WI38 (cell line): Measurements from ENCODE around the gene RYR1.
"Not testable (repeated sequence)": the region's sequence is repeated elsewhere in the genome, so short reads cannot be mapped to it uniquely, and the experiment has no call there.

Source experiments
- H3K4me3 ChIP-seq: 2 replicates; pipeline ENCODE4 v1.5.1; 2011; ENCODE audit warnings: low read depth, mild to moderate bottlenecking, control low read depth, low read length
- TF ChIP-seq, protein P1 (sequence below): IDR thresholded peaks from 2 replicates; pipeline ENCODE4 v1.5.1; 2012; ENCODE audit warnings: low read depth, mild to moderate bottlenecking, control low read depth, low read length

The RYR1 gene

DNA sequence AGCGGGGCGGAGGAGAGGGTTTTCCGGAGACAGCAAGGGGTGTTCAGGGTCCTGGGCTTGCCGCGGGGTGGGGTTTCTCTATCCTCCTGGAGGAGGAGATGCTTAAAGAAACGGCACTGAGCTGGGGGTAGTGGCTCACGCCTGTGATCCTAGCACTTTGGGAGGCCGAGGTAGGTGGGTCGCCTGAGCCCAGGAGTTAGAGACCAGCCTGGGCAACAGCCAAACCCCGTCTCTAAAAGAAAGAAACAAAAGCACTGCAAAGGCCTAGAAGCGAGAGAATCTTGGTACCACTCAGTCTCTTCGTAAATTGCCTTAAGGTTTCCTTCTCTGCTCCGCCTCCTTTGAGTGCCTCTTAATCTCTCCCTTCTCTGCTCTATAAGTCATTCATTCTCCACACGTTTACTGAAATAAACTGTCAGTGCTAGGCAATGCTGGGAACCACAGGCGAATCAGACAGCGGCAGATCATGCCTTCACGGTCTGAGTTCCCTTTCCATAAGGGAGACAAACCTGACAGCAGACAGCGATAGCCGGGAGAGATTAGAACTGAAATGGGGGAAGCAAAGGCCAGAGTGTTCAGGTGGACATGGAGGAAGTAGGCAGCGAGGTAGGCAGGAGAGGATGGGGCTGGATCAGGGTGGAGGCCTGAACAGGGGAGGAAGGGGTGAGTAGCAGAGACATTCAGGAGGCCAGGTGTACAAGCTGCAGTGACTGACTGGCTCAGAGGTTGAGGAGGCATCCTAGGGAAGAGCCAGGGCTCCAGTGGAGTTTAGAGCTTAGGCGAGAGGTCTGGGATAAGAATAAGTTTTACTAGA lies 186.1 kb downstream of the RYR1 start:
- H3K4me3 ChIP-seq = peak overlapping the region; percentile 100
- TF ChIP-seq, protein P1, sequence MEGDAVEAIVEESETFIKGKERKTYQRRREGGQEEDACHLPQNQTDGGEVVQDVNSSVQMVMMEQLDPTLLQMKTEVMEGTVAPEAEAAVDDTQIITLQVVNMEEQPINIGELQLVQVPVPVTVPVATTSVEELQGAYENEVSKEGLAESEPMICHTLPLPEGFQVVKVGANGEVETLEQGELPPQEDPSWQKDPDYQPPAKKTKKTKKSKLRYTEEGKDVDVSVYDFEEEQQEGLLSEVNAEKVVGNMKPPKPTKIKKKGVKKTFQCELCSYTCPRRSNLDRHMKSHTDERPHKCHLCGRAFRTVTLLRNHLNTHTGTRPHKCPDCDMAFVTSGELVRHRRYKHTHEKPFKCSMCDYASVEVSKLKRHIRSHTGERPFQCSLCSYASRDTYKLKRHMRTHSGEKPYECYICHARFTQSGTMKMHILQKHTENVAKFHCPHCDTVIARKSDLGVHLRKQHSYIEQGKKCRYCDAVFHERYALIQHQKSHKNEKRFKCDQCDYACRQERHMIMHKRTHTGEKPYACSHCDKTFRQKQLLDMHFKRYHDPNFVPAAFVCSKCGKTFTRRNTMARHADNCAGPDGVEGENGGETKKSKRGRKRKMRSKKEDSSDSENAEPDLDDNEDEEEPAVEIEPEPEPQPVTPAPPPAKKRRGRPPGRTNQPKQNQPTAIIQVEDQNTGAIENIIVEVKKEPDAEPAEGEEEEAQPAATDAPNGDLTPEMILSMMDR = 0 out of 2 replicates have a peak, but pooled peaks have one; percentile 4

DNA sequence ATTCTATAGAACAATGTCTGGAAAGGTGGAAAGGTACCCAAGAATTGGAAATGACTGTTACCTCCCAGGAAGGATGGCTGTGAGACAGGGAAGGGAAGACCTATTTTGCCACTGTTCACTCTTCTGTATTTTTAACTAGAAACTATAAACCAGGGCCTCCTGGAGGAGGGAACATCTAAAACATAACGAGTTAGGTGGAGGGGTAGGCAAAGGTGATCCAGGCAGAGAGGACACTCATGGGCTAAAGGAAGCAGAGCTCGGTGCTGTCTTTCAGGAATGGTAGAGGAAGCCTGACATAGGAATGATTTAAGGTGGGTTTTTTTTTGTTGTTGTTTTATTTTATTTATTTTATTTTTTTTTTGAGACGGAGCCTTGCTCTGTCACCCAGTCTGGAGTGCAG lies 191.3 kb downstream of the RYR1 start:
- TF ChIP-seq, protein P1 = no peak
- no peak overlapping the region for H3K4me3 ChIP-seq

DNA sequence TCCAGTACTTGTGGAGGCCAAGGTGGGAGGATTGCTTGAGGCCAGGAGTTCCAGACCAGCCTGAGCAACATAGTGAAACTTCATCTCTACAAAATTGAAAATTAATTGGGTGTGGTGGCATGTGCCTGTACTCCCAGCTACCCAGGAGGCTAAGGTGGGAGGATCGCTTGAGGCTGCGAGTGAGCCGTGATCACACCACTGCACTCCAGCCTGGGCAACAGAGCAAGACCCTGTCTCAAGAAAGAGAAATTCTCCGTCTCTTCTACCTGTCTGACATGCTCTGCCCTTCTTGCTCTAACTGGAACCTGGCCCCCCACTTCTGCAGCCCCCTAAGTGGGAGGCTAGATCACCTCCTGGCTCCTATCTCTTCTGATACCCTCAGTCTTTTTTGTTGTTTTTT lies 192.9 kb downstream of the RYR1 start:
- TF ChIP-seq, protein P1 = no peak

DNA sequence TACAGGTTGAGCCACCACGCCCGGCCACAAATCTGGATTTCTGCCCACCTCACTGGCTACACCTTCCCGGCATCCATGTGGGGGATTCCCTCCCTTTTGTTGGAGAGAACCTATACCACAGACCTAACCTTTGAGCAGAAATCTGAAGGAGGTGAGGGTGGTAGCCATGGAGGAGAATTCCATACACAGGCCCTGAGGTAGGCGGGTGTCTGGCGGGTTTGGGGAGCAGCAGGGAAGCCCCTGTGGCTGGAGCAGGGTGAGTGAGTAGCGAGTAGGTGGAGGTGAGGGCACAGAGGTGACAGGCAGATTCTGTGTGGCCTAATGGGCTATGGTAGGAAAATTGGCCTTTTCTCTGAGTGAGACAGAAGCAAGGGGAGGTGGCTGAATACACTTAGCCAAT lies 196.1 kb downstream of the RYR1 start:
- TF ChIP-seq, protein P1 = no peak
- H3K4me3 ChIP-seq = no peak overlapping the region

More for the DNA sequence above, 192.9 kb downstream of the RYR1 start:
- H3K4me3 ChIP-seq = no peak overlapping the region

DNA sequence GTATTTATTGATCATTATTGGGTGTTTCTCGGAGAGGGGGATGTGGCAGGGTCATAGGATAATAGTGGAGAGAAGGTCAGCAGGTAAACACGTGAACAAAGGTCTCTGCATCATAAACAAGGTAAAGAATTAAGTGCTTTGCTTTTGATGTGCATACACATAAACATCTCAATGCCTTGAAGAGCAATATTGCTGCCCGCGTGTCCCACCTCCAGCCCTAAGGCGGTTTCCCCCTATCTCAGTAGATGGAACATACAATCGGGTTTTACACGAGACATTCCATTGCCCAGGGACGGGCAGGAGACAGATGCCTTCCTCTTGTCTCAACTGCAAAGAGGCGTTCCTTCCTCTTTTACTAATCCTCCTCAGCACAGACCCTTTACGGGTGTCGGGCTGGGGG lies 197.8 kb downstream of the RYR1 start:
- not testable (repeated sequence) for H3K4me3 ChIP-seq

DNA sequence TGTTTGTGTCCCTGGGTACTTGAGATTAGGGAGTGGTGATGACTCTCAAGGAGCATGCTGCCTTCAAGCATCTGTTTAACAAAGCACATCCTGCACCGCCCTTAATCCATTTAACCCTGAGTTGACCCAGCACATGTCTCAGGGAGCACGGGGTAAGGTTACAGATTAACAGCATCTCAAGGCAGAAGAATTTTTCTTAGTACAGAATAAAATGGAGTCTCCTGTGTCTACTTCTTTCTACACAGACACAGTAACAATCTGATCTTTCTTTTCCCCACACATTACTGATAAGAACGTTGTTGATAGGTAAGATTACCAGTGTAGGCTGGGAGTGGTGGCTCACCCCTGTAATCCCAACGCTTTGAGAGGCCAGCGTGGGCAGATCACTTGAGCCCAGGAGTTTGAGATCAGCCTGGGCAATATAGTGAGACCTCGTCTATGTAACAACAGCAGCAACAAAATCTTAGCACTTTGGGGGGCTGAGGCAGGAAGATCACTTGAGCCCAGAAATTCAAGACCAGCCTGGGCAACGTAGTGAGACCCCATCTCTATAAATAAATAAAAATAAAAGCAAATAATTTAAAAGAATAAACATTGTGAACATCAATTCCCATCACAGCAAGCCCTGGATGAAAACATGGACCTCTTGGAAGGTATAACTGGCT lies 198.5 kb downstream of the RYR1 start:
- not testable (repeated sequence) for H3K4me3 ChIP-seq

DNA sequence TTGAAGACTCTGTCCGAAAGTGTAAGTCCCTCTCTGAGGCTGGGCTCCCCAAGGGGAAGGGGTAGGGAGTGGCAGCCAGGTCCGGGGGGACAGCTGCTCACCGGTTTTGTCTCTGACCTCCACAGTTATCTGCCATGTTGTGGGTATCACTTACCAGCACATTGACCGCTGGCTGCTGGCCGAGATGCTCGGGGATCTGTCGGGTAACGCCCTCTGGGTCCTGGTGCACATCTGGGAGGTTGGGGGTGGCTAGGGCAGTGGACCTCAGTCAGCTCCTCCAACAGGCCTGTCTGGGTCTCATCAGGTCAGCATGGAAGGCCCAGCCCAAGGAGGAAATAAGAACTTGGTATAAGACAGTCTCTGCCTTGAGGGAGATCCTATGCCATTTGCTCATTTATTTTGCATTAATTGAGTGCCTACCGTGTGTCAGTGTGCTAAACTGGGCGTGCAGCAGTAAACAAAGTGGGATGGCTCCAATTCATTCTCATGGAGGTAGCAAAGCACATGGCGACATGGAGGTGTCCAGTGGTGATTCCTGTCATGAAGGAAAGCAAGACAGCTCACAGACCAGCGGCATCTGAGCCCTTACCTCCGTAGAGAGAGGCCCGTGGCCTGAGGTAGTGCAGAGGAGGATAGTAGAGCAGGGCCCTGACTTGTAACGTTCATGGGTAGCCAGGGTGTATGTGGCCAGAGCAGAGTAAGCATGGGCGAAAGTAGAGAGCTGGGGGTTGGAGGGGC lies 199.2 kb downstream of the RYR1 start:
- TF ChIP-seq, protein P1 = no peak
- H3K4me3 ChIP-seq = no peak overlapping the region
